Stimulated activated CD4-positive, alpha-beta T cell treated with anti-CD3 and anti-CD28 coated beads, Interleukin-1b, Interleukin-23, amount 100 ng/mL, for 1 hour (primary cell): ENCODE results near the gene SLC26A9.

Experiments used
- DNase-seq, 2 donors: peaks; one replicate each; pipeline ENCODE4 v3.0.0-alpha.2; 2020; ENCODE audit warnings: low read depth in 2 of 2

SLC26A9 gene, protein sequence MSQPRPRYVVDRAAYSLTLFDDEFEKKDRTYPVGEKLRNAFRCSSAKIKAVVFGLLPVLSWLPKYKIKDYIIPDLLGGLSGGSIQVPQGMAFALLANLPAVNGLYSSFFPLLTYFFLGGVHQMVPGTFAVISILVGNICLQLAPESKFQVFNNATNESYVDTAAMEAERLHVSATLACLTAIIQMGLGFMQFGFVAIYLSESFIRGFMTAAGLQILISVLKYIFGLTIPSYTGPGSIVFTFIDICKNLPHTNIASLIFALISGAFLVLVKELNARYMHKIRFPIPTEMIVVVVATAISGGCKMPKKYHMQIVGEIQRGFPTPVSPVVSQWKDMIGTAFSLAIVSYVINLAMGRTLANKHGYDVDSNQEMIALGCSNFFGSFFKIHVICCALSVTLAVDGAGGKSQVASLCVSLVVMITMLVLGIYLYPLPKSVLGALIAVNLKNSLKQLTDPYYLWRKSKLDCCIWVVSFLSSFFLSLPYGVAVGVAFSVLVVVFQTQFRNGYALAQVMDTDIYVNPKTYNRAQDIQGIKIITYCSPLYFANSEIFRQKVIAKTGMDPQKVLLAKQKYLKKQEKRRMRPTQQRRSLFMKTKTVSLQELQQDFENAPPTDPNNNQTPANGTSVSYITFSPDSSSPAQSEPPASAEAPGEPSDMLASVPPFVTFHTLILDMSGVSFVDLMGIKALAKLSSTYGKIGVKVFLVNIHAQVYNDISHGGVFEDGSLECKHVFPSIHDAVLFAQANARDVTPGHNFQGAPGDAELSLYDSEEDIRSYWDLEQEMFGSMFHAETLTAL

DNA sequence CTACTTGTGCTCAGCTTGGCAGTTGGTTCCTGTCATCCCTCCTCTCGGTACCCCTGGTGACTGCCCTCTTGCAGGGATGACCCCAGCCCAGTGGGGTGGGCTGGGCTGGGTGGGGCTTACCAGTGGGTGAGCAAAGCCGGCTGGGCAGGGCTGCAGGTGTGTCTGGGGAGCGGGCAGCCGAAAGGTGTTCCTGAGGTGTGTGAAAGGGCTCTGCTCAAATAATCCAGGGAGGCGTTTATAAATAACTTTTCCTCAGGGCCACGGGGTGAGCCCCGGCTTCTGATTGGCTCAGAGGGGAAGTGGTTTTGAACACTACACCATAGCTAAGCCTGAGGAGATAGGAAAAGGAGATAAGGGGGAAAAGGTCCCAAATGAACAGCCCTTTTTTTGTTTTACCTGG, at the start of gene SLC26A9:
Gene SLC26A9, minus strand, starts transcription at position 212 of the 400 bp plus-strand sequence. CDS start 7,636 bp downstream, outside the sequence.
- DNase-seq, result no peak

DNA sequence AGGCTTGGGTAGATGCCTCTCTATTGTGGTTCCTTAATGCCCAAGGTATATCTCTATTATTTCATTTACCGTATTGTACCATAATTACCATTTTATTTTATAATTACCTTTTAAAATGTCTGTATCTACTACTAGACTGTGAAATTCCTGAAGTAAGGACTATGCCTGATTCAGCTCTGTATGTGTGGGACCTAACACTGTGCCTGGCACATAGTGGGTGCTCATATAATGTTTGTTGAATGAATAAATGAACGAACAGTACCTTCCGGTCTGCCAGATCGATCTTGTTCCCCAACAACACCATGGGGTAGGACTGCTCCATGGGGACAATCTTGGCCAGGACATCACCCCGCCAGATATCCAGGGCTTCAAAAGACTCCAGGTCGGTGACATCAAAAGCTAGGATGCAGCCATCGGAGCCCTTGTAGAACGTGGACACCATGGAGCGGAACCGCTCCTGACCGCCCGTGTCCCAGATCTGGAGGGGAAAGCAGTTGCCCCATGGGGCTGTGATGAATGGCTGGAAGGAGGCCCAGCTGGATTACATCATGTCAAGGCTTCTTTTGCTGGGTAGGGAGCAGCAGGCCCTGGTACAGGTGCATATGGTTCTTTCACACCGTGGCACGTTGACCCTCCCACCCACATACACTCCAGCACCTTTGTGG, 49.1 kb upstream of the SLC26A9 start:
- no peak for DNase-seq

DNA sequence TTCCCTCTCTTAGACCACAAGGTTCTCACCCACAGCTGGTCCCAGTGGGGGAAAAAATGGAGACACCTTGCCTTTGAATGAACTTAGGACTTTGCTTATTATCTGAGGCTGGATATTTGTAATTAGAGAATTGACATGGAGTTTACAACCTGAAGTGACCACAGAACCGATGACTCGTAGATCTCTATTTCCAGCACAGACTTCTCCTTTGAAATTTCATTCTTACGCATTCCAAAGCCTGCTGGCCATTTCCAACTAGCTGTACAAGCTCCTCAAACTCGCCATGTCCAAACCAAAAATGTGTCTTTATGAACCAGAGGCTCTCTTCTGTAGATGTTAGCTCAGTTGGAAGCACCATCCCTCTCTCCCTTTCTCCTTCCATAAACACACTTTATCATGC, 48.0 kb upstream of the SLC26A9 start:
- no peak for DNase-seq

DNA sequence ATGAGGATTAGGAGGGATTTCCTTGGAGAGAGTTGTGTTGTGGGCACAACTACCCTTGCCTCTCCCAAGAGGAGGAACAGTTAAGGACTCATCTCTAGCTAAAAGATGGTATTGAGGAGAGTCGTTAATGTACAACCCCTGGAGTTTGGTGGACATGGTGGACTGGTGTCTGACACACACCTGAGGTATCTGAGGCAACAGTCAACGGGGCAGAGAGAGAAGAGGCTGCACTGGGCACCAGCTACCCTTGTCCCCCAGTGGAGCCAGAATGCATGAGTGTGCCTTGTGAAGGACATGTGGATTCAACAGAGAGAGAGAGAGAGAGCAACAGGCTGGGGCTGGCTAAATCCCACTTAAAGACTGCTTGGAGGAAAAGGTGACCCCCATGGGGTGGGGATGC, 47.0 kb upstream of the SLC26A9 start:
- DNase-seq, result no peak

DNA sequence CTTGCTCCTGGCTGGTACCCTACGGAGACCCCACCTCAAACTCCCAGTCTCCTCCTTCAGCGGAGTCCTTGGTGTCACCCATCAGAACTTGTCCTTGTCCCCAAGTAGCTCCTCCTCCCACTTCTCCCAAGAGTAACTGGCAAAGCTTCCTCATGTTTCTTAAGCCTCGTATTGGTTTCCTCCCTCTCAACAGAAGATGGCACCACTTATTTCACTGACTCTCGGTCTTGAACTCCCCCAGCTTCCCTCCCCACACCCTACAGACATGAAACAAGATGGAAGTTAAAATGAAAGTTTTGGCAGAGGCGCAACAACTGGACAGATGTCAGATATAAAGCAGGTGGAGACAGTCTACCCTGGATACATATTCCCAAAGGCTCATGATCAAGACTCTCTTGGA, 46.5 kb upstream of the SLC26A9 start:
- DNase-seq, result no peak

DNA sequence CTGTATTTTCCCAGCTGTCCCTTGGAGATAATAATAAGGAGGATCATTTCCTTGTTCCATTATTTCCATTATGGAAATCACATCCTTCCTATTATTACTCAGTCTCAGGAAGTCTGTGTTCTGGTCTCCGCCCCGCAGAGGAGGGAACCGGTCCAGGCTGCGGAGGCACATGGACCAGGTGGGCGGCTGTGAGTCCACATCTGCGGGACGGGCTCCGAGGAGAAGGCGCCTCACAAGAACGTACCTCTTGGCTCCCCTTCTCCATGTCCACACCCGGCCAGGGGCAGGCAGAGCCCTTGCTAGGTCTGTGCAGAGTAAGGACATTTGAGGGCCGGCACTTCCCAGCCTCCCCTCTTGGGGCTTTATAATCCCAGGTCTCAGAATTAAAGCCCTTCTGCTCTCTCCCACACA, 45.3 kb upstream of the SLC26A9 start:
- no peak for DNase-seq

DNA sequence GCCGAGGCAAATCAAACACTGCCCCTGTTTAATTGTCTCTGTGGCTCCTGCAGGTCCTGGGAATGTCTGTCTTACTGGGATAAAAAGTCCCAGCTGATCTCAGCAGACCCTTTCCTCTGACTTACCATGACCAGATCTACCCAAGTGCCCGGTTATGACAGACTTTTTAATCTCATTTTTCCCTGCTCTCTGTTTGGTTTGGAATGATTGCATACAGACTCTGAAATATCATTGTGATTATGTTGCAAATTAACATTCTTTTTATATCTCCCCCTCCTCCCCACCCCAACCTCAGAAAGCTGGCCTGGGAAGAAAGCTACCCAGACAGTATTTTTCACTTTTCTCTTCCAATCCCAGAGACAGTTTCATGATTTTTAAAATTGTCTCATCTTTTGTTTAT, 43.6 kb upstream of the SLC26A9 start:
- no peak for DNase-seq

DNA sequence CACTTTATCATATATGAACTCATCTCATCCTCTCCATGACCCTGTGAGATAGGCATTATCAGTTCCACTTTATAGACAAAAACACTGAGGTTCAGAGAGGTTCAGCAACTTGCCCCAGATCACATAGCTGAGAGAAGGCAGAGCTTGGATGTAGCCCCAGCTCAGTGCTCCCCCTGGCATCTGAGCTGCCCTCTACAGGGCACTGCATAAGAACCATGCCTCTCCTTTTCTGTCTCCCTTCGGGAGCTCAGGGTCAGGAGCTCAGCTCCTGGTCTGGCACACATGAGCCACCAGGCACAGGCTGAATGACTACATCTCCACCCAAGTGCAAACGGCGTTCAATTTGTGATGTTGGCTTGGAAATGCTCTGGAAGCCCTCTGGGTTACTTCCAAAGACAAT, 43.0 kb upstream of the SLC26A9 start:
- no peak for DNase-seq

DNA sequence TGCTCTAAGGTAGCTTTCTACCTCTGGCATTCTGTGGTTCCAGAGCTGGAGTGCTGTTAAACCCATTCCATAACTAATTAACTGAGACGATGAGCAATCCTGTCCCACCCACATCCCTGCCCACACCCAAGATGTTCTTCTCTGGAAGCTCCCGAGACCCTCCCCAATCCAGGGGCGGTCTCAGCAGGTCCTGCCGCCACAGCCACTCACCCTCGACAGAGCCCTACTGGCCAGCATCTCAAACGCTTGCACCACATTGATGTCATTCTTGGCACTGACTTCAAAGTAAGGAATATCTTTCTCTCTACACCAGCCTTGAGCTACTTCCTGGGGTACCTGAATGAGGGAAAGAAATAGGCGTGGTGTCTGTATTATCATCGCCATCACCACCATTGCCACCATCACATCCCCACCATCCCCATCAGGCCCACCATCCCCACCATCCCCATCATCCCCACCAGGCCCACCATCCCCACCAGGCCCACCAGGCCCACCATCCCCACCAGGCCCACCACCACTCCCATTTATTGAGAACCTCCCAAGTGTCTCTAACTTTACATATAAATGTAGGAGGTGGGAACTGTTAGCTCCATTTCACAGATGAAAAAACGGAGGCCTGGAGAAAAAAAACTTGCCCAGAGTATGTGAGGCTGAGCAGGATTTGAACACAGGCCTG, 42.2 kb upstream of the SLC26A9 start:
- DNase-seq, result no peak

DNA sequence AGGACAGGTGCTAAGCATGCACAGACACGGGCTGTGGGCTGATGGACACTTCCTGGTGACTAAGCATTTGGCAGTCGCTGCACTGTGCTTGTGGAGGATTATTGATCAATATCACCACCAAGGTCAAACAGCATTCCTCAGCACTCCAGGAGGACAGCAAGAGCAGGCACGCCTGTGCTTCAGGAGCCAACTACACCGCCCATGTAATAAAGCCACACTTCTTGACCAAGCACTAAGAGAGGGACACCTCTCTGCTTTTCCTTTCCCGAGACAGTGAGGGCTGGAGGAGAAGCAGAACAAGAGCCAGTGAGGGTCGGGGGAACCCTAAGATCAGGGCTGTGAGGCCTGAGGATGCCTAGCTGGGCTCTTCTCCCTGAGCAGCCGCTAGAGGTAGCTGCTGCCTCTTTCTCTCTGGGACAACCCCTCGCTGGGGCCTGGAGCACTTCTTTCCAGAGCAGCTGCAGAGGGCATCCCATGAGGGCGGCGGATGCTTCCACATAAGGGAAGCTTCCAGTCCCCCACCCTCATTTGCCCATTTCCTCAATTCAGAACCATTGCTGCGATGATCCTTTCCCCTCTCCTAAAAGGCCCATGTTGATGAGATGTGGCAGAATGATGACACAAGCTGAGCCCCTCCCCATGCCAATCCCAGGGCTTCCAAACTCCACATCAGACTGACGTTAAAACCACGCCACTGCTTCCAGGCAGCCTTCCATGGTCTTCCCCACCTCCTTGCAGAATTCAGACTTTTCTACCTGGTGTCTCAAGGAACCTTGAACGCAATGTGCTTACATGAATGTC, 40.9 kb upstream of the SLC26A9 start:
- no peak for DNase-seq

DNA sequence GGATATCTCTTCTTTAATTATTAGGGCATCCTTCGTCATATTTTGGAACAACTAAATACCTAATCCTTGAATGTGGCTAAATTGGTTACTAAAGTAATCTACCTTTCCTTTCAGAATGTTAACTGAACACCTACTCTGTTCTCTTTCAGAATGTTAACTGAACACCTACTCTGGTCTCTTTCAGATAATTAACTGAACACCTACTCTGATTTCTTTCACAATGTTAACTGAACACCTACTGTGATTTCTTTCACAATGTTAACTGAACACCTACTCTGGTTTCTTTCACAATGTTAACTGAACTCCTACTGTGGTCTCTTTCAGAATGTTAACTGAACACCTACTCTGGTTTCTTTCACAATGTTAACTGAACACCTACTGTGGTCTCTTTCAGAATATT, 38.0 kb upstream of the SLC26A9 start:
- DNase-seq, result no peak

DNA sequence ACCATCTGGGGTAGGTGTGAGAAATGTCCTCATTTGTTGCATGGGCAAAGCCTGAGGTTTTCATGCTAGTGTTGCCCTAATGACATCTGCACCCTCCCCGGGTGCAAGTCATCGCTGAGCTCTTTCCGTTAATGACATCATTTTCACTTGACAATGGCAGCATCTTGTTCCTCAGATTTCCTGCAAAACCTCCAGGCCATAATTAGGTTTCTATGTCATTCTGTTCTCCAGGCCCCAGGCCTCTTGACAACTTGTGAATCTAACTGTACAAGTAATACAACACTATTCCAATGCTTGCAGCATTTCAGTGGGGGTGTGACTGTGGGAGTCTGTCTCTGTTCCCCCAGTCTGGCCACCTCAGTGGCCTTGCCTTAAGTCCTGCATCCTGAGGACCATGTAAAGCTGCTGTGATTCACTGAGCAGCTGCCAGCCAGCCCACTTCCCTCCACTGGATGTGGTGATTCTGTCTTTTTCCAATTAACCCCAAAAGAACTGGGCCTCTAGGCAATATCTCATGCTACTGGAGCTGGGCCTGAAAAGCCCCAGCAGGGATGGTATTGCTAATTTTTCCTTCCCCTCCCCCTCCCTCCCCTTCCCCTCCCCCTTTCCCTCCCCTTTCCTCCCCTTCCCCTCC, 37.1 kb upstream of the SLC26A9 start:
- DNase-seq, result no peak

DNA sequence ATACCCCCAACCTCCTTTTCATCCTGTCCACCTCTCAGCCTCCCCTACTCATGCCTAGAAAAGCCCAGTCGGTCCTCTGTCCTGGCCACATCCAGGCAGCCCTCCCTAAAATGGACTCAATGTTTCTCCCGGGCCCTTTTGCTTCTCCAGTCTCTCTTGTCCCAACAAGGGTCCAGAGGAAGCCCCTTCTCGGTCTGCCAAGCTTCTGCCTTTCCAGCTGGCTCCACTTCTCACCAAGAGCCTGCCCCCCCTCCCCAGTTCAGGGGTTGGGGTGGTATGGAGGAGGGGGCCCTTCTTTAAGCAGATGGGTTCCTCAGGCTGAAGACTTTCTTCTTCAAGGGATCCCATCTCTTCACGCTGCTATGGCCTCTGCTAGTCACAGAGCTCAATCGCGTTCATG, 36.0 kb upstream of the SLC26A9 start:
- no peak for DNase-seq

DNA sequence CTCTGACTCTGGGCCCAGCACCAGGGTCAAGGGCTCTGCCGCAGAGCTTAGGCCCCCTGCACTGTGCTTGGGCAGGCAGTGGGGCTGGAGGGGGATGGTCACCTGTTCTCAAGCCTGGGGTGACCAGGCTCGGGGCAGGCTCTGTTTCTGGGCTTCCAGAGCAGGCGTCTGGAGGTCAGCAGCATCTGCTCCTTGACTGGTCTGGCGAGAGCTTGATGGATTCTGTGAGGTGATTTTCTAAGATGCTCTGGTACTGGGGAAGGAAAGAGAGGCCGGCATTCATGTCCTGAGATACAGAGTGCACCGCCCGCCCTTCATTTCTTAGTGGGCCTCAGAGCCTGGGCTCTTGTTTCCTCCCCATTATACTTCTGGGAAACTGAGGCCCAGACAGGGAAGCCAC, 35.4 kb upstream of the SLC26A9 start:
- DNase-seq, result no peak

DNA sequence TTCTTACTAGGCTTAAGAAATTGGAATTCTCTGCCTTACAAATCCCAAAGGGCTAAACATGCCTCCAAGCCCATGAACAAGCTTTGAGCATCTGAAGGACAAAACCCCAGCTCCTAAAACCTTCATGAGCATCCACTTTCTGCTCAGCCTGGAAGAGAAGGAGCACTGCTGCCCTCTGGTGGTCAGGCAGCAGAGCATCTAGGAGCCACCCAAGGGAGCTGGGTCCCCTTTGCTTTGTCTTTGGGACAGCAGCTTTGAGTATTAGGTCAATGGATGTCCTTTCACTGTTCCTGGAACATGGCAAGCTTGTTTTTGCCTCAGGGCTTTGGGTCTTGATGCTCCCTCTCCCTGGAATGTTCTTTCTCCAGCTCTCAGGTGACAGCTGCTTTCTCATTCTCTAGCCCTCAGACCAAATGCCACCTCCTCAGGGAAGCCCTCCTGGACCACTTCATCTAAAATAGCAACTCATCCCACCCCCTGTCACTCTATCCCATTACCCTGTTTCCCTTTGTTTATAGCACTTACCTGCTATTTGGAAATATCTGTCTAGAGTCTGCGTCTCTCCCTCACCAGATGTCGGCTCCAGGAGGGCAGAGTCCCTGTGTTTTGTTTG, 34.3 kb upstream of the SLC26A9 start:
- peak; percentile 54 to 67 for DNase-seq

DNA sequence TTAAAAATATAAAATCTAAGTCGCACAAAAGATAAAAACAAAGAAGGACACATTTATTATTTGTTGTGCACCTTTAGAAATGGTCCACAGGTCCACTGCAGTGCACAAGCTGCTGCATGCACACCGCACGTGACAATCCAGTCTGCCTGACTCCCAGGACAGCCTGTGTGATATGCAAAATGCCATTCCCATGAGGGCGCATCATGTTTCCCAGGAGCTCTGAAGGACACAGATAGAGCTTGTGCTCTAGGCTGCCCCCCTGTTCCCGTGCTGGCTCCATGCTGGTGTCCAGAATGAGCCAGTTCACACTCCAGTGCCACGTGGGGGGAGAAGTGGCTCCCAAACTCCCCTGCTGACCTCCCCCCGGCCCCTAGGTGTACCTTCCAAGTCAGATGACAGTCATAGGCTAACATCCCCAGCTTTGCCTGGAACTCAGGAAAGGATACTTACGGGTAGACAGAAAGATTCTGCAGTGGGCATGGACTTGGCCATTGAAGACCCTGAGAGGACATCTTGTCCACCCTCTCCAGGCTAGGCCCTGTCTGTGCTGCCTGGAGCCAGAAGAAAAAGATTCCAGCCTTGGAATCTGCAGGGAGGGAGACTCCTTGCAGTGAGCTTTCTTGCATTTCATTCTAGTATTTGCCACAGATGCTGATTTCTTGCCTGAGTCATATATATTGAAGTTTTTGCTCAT, 33.6 kb upstream of the SLC26A9 start:
- DNase-seq, result no peak

DNA sequence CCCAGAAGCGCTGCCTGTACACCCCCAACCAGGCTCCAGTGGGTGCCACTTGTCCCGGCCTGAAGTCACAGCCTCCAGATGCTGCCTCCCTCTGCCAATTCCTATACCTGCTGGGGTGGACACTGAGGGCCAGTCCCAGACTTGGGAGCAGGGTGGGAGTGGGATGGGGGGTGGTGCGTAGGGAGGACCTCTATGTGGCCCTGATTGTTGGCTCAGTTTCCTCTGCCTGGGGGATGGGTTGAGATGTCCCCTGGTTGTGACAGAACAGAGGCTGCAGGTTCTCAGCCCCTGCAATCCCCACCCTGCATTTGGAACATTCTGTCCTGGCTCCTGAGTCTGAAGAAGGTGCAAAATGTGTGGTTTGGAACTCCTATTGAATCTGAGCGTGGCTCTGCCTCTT, 32.8 kb upstream of the SLC26A9 start:
- DNase-seq, result no peak

DNA sequence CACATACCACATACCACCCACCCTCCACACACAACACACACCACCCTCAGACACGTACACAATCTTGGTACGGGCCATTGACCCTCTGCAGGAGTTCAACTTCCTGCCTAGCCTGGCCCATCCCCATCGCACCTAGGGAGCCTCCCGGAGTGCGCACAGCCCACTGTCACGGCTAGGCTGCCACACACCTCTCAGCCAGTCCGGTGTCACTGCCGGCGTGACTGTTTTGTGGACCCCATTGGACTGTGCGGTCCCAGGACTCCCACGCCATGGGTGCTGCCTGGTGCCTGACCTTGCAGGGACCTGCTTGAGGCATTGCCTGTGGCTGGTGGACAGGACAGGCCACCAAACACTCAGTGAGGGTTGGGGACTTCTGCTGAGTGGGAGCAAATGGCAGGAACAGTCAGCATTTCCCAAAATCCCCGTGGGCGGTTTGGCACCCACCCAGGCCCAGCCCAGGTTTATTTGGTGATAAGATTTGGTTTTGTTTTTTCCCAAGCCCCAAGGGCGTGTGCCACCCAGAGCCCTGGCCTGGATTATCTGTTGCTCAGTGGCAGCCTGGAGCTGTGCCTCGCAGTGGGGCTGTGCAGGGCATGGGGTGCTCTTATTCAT, 32.2 kb upstream of the SLC26A9 start:
- DNase-seq, result no peak

DNA sequence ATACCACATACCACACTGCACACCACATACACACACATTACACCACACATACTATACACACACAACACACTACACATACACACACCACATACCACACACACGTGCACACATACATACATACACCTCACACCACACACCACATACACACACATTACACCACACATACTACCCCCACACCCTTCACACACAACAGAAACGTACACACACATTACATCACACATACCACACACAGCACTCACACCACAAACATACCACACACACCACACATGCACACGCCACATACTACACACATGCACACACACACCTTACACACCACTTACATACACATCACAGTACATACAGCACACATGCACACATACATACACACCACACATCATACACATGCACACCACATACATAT, 31.5 kb upstream of the SLC26A9 start:
- DNase-seq, result no peak
